ENCODE data around the gene USP33.
"Not testable (repeated sequence)": the region's sequence is repeated elsewhere in the genome, so short reads cannot be mapped to it uniquely, and the experiment has no call there.

The USP33 gene

GRCh38 chr1:77652970-77653516, 106.6 kb downstream of the USP33 start:
- 93 to 95% methylated on average over 6 of the region's 6 CpGs for WGBS, 2 experiments
- no peak overlapping the region for H3K4me3 ChIP-seq (ENCODE audit: insufficient read depth, low read depth, low read length)
- no peaks in the 10 kb centered on the region for H3K27me3 ChIP-seq (ENCODE audit: control insufficient read depth, insufficient read depth, low read length, poor library complexity, severe bottlenecking)
- no peak overlapping the region for H3K27ac ChIP-seq (ENCODE audit: insufficient read depth, low read depth, low read length, poor library complexity, severe bottlenecking)
- no peaks in the 10 kb centered on the region for H3K4me1 ChIP-seq (ENCODE audit: control insufficient read depth, insufficient read depth, low read length)
- H3K36me3 ChIP-seq (ENCODE audit: control insufficient read depth, insufficient read depth, low read length): peaks cover 3% of the 10 kb centered on the region
- peaks cover 4% of the 10 kb centered on the region for H3K9me3 ChIP-seq (ENCODE audit: control insufficient read depth, low read length)

GRCh38 chr1:77652268-77652667, 107.4 kb downstream of the USP33 start:
- Histone ChIP-seq H3K36me3 (ENCODE audit: control insufficient read depth, insufficient read depth, low read length) (peaks cover 3% of the 10 kb centered on the region), H3K27me3 (ENCODE audit: control insufficient read depth, insufficient read depth, low read length, poor library complexity, severe bottlenecking) (no peaks in the 10 kb centered on the region), H3K27ac (ENCODE audit: insufficient read depth, low read depth, low read length, poor library complexity, severe bottlenecking) (no peak overlapping the region), H3K9me3 (ENCODE audit: control insufficient read depth, low read length) (peaks cover 4% of the 10 kb centered on the region), H3K4me1 (ENCODE audit: control insufficient read depth, insufficient read depth, low read length) (no peaks in the 10 kb centered on the region), H3K4me3 (ENCODE audit: insufficient read depth, low read depth, low read length) (no peak overlapping the region)

GRCh38 chr1:77649127-77649526, 110.5 kb downstream of the USP33 start:
- H3K4me3 ChIP-seq (ENCODE audit: insufficient read depth, low read depth, low read length): no peak overlapping the region
- WGBS, 2 experiments: 97 to 100% methylated on average over 1 to 2 of the region's 2 CpGs

GRCh38 chr1:77646224-77646623, 113.4 kb downstream of the USP33 start:
- H3K36me3 ChIP-seq (ENCODE audit: control insufficient read depth, insufficient read depth, low read length); H3K4me3 ChIP-seq (ENCODE audit: insufficient read depth, low read depth, low read length); H3K27me3 ChIP-seq (ENCODE audit: control insufficient read depth, insufficient read depth, low read length, poor library complexity, severe bottlenecking); H3K27ac ChIP-seq (ENCODE audit: insufficient read depth, low read depth, low read length, poor library complexity, severe bottlenecking); H3K9me3 ChIP-seq (ENCODE audit: control insufficient read depth, low read length); H3K4me1 ChIP-seq (ENCODE audit: control insufficient read depth, insufficient read depth, low read length): not testable (repeated sequence)
- WGBS, 2 experiments: 93 to 95% methylated on average over 6 of the region's 6 CpGs

More at GRCh38 chr1:77649127-77649526, 110.5 kb downstream of the USP33 start:
- no peak overlapping the region for H3K27ac ChIP-seq (ENCODE audit: insufficient read depth, low read depth, low read length, poor library complexity, severe bottlenecking)
- H3K9me3 ChIP-seq (ENCODE audit: control insufficient read depth, low read length): peaks cover 4% of the 10 kb centered on the region
- no peaks in the 10 kb centered on the region for H3K27me3 ChIP-seq (ENCODE audit: control insufficient read depth, insufficient read depth, low read length, poor library complexity, severe bottlenecking)
- H3K36me3 ChIP-seq (ENCODE audit: control insufficient read depth, insufficient read depth, low read length): peaks cover 8% of the 10 kb centered on the region
- H3K4me1 ChIP-seq (ENCODE audit: control insufficient read depth, insufficient read depth, low read length): no peaks in the 10 kb centered on the region
